Lower leg skin (tissue), 4 donors: ENCODE results near the gene ARHGAP25. TPM values are rescaled to one million over a fixed set of nuclear protein-coding genes. Genes with fewer than 3 reads are reported as not detected.

Source experiments
- DNase-seq, 2 donors: peaks; one replicate each; pipeline ENCODE4 v3.0.0-alpha.2; 2019; ENCODE audit warnings: low spot score in 2 of 2
- H3K4me3 ChIP-seq: fragments of 200-600 bp; sonication (generic); 2 replicates; pipeline ENCODE4 v1.5.1; 2017; ENCODE audit warnings: mild to moderate bottlenecking, low read depth; ENCODE audit not compliant: poor library complexity, severe bottlenecking
- CTCF ChIP-seq, 3 donors: fragments of 450-650 bp; IDR thresholded peaks; one replicate each; pipeline ENCODE4 v1.5.1; 2016; ENCODE audit warnings: antibody characterized with exemption in 3 of 3, mild to moderate bottlenecking in 3 of 3, moderate library complexity in 2 of 3
- POLR2A ChIP-seq, 2 donors: fragments of 450-650 bp; IDR thresholded peaks; one replicate each; pipeline ENCODE4 v1.6.1; 2016 to 2017; ENCODE audit warnings: antibody characterized with exemption in 2 of 2, mild to moderate bottlenecking in 1 of 2, moderate library complexity in 1 of 2
- WGBS, 2 donors: methylation state at CpG; one replicate each; pipeline ENCODE4 v1.1.5; 2018; 5-methylcytosine and 5-hydroxymethylcytosine counted together
- intact Hi-C: fragments of 100-400 bp; cut with DNase I; formaldehyde crosslinking; loops from one replicate; pipeline ENCODE4 v1.15.0; 2023; ENCODE audit warnings: low total_unique reads
- total RNA-seq, 4 donors: library from RNA; depleted of rRNA; stranded (reverse); fragments of >200 nt; gene quantifications; one replicate each; pipeline ENCODE4 v1.1.0, GENCODE V29; 2016

Gene ARHGAP25
- total RNA-seq, 4 donors from 2014 or later, result 3.3 to 9.6 (median 4.9) TPM

- DNase-seq, result no peak
- intact Hi-C loops, result no loop called here
- no peak overlapping the region for H3K4me3 ChIP-seq
- WGBS, 2 donors, result 49 to 53% methylated on average over 2 of the region's 2 CpGs
- TF ChIP-seq POLR2A (IDR thresholded peaks at IDR 0.05), result no peak
- no peak for TF ChIP-seq CTCF (IDR thresholded peaks at IDR 0.05)
Measured at GRCh38 chr2:68853035-68853434, 118.4 kb downstream of the ARHGAP25 start.

DNA sequence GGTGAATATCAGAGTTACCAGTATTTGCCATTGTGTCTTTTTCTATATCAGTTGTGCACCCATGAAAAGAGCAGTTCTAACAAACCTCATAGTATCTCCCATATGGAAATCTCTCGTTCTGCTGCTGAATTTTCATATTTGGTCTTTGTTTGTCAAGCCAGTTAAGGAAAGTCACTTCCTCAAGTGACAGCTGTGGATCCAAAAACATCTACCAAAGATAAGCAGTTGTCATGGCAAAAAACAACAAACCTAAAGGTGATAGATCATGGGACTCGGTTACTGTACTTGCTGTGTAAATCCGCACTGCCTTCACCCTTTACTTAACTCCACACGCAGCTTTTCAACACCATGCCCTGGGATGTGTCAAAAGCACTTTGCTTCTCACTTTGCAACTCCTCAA lies 119.3 kb downstream of the ARHGAP25 start:
- intact Hi-C loops, result no loop called here
- no peak for TF ChIP-seq POLR2A (IDR thresholded peaks at IDR 0.05)
- no peak for TF ChIP-seq CTCF (IDR thresholded peaks at IDR 0.05)

GRCh38 chr2:68854476-68854875 lies 119.9 kb downstream of the ARHGAP25 start:
- intact Hi-C loops, result no loop called here
- no peak overlapping the region for H3K4me3 ChIP-seq
- TF ChIP-seq POLR2A (IDR thresholded peaks at IDR 0.05) (no peak), CTCF (IDR thresholded peaks at IDR 0.05) (no peak)
- no peak for DNase-seq

More for the DNA sequence above, 119.3 kb downstream of the ARHGAP25 start:
- WGBS, 2 donors, result 78 to 83% methylated on average over 4 of the region's 4 CpGs
- H3K4me3 ChIP-seq, result no peak overlapping the region
- DNase-seq, result no peak

GRCh38 chr2:68855550-68855949 lies 120.9 kb downstream of the ARHGAP25 start:
- intact Hi-C loops, result no loop called here
- 61 to 73% methylated on average over 3 of the region's 3 CpGs for WGBS, 2 donors
- DNase-seq, result no peak

GRCh38 chr2:68857202-68857845 lies 122.7 kb downstream of the ARHGAP25 start:
- WGBS, 2 donors, result 77 to 83% methylated on average over 3 of the region's 3 CpGs
- intact Hi-C loops, result no loop called here
- no peak for DNase-seq
- no peak overlapping the region for H3K4me3 ChIP-seq
- TF ChIP-seq POLR2A (IDR thresholded peaks at IDR 0.05) (no peak), CTCF (IDR thresholded peaks at IDR 0.05) (no peak)

More at GRCh38 chr2:68855550-68855949, 120.9 kb downstream of the ARHGAP25 start:
- no peak for TF ChIP-seq CTCF (IDR thresholded peaks at IDR 0.05)
- TF ChIP-seq POLR2A (IDR thresholded peaks at IDR 0.05), result no peak
- H3K4me3 ChIP-seq, result no peak overlapping the region
